Measurements from ENCODE around the gene CDHR3. TPM values are rescaled to one million over a fixed set of nuclear protein-coding genes. Genes with fewer than 3 reads are reported as not detected.

CDHR3 gene
- total and polyA plus RNA-seq, 2 donors (not counting 1 experiment from before 2014, with no cell fraction given), result 5.1 to 9.4 TPM

DNA sequence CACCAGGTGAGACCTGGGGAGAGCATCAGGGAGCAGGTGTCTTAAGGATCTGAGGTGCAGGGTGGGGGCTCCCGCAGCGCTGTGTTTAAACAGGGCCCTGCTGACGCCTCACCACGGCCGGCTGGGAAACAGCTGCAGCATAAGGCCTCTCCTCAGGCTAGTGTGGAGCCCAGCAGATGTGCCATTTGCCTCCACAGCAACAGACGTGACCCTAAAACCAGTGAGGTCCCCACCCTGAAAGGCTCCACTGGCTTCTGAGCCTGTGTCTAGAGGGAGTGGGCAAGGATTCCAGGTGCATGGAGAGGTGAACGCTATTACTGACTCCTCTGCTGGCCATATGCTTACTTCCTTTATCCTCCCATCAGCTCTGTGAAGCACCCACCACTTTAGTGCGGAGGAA lies 101.3 kb downstream of the CDHR3 start:
- no peak overlapping the region for H3K4me2 ChIP-seq (ENCODE audit: extremely low read depth, insufficient read depth, low read length)
- H3K27me3 ChIP-seq (ENCODE audit: control insufficient read depth, insufficient read depth, low read length), result no peaks in the 10 kb centered on the region
- no peaks in the 10 kb centered on the region for H3K79me2 ChIP-seq (ENCODE audit: control insufficient read depth, insufficient read depth, low read length)
- H3K9me3 ChIP-seq (ENCODE audit: control insufficient read depth, insufficient read depth, low read depth, low read length), result no peaks in the 10 kb centered on the region
- H3K4me3 ChIP-seq (replicated peaks in 1 of 4; ENCODE audit: control extremely low read depth in 1 of 4, insufficient read depth in 1 of 4, low read depth in 3 of 4, low read length in 4 of 4), result no peak overlapping the region
- no peak overlapping the region for H3K27ac ChIP-seq (ENCODE audit: insufficient read depth, low read length)
- DNase-seq (ENCODE audit: low read depth in 2 of 2), result no peak
- no peak overlapping the region for H3K9ac ChIP-seq (ENCODE audit: insufficient read depth, low read length)
- no peaks in the 10 kb centered on the region for H3K36me3 ChIP-seq (ENCODE audit: control insufficient read depth, insufficient read depth, low read length)
- no peak overlapping the region for H2AFZ ChIP-seq (ENCODE audit: low read length)
- H3K4me1 ChIP-seq (ENCODE audit: control insufficient read depth, extremely low read depth, insufficient read depth, low read length), result peaks cover 8% of the 10 kb centered on the region
- TF ChIP-seq, protein P1, sequence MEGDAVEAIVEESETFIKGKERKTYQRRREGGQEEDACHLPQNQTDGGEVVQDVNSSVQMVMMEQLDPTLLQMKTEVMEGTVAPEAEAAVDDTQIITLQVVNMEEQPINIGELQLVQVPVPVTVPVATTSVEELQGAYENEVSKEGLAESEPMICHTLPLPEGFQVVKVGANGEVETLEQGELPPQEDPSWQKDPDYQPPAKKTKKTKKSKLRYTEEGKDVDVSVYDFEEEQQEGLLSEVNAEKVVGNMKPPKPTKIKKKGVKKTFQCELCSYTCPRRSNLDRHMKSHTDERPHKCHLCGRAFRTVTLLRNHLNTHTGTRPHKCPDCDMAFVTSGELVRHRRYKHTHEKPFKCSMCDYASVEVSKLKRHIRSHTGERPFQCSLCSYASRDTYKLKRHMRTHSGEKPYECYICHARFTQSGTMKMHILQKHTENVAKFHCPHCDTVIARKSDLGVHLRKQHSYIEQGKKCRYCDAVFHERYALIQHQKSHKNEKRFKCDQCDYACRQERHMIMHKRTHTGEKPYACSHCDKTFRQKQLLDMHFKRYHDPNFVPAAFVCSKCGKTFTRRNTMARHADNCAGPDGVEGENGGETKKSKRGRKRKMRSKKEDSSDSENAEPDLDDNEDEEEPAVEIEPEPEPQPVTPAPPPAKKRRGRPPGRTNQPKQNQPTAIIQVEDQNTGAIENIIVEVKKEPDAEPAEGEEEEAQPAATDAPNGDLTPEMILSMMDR (conservative IDR thresholded peaks at IDR 0.05 in 1 of 2, IDR thresholded peaks at IDR 0.05 in 1 of 2; ENCODE audit: low read depth in 1 of 2, low read length in 2 of 2), result no peak
- TF ChIP-seq EZH2 (IDR thresholded peaks at IDR 0.05; ENCODE audit: low read length, missing control alignments), result no peak
- H4K20me1 ChIP-seq (ENCODE audit: control insufficient read depth, extremely low read depth, insufficient read depth, low read length), result no peaks in the 10 kb centered on the region

DNA sequence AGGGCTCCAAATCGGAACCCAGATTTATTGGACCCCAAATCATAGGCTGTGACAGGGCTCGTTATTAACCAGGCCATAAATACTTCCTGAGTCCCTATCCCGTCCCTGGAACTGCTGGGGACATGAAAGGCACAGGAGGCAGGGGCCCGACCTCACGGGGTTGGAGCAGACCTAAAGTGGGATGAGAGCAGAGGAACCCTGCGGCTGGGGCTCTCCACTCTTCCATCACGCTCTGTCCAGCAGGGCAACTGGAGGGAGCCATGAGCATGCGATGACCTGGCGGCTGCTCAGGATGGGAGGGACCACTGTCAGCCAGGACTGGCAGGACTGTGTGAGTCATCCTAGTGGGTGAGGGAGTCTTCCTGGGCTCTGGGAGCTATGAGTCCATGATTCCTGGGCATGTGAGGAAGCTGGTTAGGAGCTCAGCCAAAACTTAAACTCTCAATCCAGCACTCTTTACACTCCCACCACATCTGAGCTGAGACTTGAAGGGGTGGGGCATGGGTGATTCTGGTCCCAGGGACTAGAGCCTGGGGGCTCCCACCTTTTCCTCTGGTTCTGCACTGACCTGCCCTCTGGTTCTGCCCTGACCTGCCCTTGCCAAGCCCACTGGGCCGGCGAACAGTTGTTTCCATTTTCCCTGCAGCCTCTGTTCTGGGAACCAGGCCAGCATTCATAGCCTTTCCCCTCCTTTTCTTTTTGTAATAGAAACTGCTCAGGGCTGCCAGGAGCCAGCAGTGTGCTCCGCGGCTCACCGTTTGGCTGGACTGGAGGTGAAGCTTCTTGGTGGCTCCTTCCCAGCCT lies 101.9 kb downstream of the CDHR3 start:
- Histone ChIP-seq H3K4me2 (ENCODE audit: extremely low read depth, insufficient read depth, low read length) (peak overlapping the region; percentile 85), H3K79me2 (ENCODE audit: control insufficient read depth, insufficient read depth, low read length) (no peaks in the 10 kb centered on the region), H3K9ac (ENCODE audit: insufficient read depth, low read length) (no peak overlapping the region), H3K36me3 (ENCODE audit: control insufficient read depth, insufficient read depth, low read length) (no peaks in the 10 kb centered on the region), H3K27ac (ENCODE audit: insufficient read depth, low read length) (peak overlapping the region; percentile 40), H2AFZ (ENCODE audit: low read length) (peak overlapping the region; percentile 73), H3K4me3 (replicated peaks in 1 of 4; ENCODE audit: control extremely low read depth in 1 of 4, insufficient read depth in 1 of 4, low read depth in 3 of 4, low read length in 4 of 4) (peak overlapping the region; percentile 26 to 38 (median 28)), H3K27me3 (ENCODE audit: control insufficient read depth, insufficient read depth, low read length) (no peaks in the 10 kb centered on the region), H3K4me1 (ENCODE audit: control insufficient read depth, extremely low read depth, insufficient read depth, low read length) (peaks cover 8% of the 10 kb centered on the region), H4K20me1 (ENCODE audit: control insufficient read depth, extremely low read depth, insufficient read depth, low read length) (no peaks in the 10 kb centered on the region), H3K9me3 (ENCODE audit: control insufficient read depth, insufficient read depth, low read depth, low read length) (no peaks in the 10 kb centered on the region)
- TF ChIP-seq, protein P1 (conservative IDR thresholded peaks at IDR 0.05 in 1 of 2, IDR thresholded peaks at IDR 0.05 in 1 of 2; ENCODE audit: low read depth in 1 of 2, low read length in 2 of 2), result peak in 1 of 2 donors; percentile 28
- no peak for TF ChIP-seq EZH2 (IDR thresholded peaks at IDR 0.05; ENCODE audit: low read length, missing control alignments)
- DNase-seq (ENCODE audit: low read depth in 2 of 2), result peak; percentile 96

DNA sequence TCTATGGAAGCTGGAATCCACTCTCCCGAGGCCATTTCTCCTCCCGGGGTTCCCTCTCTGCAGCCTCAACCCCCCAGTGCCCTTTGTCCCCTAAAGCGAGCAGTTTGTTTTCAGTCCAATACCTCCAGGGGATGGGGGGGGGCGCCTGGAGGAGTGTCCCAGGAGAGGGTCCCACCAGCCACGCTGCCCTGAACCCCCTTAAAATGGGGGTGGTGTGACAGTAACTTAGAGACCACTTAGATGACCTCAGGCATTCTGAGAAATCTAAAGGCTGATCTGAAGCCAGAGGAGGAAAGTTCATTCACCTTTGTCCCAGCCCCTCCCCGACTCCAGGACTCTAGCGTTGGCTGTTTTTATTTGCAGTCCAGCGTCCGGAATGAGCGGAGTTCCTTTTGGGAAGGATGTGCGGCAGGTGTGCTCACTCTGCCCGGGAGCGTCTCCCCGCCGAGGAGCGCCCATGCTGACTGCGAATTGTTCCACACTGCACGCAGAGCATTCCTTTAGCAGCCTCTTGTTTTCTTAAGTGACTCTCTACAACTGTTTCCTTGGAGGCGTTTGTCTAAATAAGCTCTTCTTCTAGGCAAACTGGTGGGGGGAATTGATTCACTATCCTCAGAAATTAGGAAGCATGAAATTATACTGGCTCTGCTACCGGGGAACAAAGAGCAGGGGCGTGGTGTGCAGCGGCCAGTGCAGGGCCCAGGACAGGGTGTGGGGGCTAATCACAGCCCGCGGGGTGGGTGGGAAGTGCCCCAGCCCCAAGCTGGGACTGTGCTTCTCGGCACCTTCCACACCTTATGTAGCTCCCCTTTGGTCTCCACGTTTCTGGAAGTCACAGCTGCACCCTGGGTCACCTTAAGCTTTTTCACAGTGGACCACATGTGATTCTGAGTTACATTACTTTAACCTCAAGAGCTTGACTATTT lies 102.8 kb downstream of the CDHR3 start:
- Histone ChIP-seq H3K27ac (ENCODE audit: insufficient read depth, low read length) (peak overlapping the region; percentile 40), H3K79me2 (ENCODE audit: control insufficient read depth, insufficient read depth, low read length) (no peaks in the 10 kb centered on the region), H3K36me3 (ENCODE audit: control insufficient read depth, insufficient read depth, low read length) (no peaks in the 10 kb centered on the region), H3K9me3 (ENCODE audit: control insufficient read depth, insufficient read depth, low read depth, low read length) (no peaks in the 10 kb centered on the region), H2AFZ (ENCODE audit: low read length) (peak overlapping the region; percentile 73), H3K27me3 (ENCODE audit: control insufficient read depth, insufficient read depth, low read length) (no peaks in the 10 kb centered on the region), H4K20me1 (ENCODE audit: control insufficient read depth, extremely low read depth, insufficient read depth, low read length) (no peaks in the 10 kb centered on the region), H3K9ac (ENCODE audit: insufficient read depth, low read length) (no peak overlapping the region), H3K4me3 (replicated peaks in 1 of 4; ENCODE audit: control extremely low read depth in 1 of 4, insufficient read depth in 1 of 4, low read depth in 3 of 4, low read length in 4 of 4) (peak overlapping the region; percentile 26 to 38 (median 28)), H3K4me2 (ENCODE audit: extremely low read depth, insufficient read depth, low read length) (peak overlapping the region; percentile 85), H3K4me1 (ENCODE audit: control insufficient read depth, extremely low read depth, insufficient read depth, low read length) (peaks cover 8% of the 10 kb centered on the region)
- TF ChIP-seq EZH2 (IDR thresholded peaks at IDR 0.05; ENCODE audit: low read length, missing control alignments), result no peak
- TF ChIP-seq, protein P1 (conservative IDR thresholded peaks at IDR 0.05 in 1 of 2, IDR thresholded peaks at IDR 0.05 in 1 of 2; ENCODE audit: low read depth in 1 of 2, low read length in 2 of 2), result no peak
- peak in 1 of 2 donors; percentile 46 for DNase-seq (ENCODE audit: low read depth in 2 of 2)

Measured in fibroblast of lung (primary cell).